ENCODE data around the gene LIMS1.
"Not testable (repeated sequence)": the region's sequence is repeated elsewhere in the genome, so short reads cannot be mapped to it uniquely, and the experiment has no call there.

The LIMS1 gene, protein sequence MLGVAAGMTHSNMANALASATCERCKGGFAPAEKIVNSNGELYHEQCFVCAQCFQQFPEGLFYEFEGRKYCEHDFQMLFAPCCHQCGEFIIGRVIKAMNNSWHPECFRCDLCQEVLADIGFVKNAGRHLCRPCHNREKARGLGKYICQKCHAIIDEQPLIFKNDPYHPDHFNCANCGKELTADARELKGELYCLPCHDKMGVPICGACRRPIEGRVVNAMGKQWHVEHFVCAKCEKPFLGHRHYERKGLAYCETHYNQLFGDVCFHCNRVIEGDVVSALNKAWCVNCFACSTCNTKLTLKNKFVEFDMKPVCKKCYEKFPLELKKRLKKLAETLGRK
- 218 to 843 (median 525) reads per million in 18 experiments for total RNA-seq

GRCh38 chr2:108533832-108534583 lies at the start of gene LIMS1:
Gene LIMS1 (plus strand): TSS chr2:108534470. CDS start chr2:108534563, 93 bp downstream.
- DNase-seq = peak; percentile 86 to 90

- no peak for DNase-seq
Observed at GRCh38 chr2:108485253-108485652, 49.0 kb upstream of the LIMS1 start.

DNA sequence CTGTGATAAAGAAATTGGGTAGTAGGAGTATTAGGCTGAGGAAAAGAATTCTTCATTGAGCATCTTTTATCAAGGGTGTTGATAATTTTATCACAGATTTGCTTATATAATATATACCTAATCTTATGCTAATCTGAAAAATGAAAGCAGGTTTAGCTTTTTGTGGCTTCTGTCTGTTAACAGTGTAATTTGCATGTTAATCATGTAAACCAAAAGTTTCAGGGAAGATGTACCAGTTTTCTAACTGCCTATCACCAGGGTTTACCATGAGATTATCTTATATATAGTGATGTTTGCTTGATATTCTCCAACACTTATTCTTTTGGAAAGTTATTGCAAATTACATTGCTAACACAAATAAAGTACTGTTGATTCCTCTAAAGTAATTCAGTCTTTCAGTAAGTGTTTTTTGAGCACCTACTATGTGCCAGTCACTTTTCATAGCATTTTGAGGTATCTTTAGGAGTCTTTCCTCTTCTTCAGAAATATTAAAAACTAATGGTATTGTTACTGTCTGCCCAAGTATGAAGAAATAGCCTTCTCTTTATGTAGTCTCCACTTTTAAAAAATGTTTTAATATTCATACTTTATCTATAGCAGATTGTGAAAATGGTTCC lies 43.7 kb upstream of the LIMS1 start:
- DNase-seq = no peak

- no peak for DNase-seq
Observed at GRCh38 chr2:108491848-108492247, 42.4 kb upstream of the LIMS1 start.

- DNase-seq = no peak
Observed at GRCh38 chr2:108492364-108492763, 41.9 kb upstream of the LIMS1 start.

- not testable (repeated sequence) for DNase-seq
Observed at GRCh38 chr2:108496167-108496566, 38.1 kb upstream of the LIMS1 start.

- DNase-seq = not testable (repeated sequence)
Observed at GRCh38 chr2:108507620-108508019, 26.6 kb upstream of the LIMS1 start.

DNA sequence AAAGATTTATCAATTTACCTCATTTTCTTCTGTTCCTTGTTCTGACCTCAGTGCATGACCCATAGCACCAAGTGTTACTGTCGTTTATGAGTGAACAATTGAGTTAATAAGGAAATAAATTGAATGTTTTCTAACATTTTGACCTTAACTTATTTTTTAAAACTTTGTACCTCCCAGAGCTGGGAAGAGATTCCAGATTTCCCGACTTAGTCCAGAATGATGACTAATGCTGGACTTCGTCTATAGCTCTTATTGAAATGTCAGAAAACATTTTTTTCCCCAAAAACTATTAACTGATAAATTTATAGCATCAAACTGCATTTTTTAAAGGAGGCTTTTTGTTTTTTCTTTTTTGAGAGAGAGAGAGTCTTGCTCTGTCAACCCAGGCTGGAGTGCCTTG lies 21.8 kb upstream of the LIMS1 start:
- not testable (repeated sequence) for DNase-seq

DNA sequence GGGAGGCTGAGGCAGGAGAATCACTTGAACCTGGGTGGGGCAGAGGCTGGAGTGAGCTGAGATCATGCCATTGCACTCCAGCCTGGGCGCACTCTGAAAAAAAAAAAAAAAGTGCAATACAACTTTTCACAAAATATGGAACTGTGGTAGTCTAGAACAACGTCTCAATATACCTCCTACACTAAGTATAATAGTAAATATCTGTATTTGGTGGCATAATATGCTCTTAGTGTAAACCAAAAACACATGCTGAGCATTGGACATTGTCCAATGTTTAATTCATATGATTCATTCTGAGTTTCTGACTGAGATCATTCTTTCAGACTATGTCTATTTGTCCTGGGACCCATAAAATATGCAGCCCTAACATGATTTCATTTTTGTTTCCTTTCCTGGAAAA lies 19.8 kb upstream of the LIMS1 start:
- not testable (repeated sequence) for DNase-seq

- not testable (repeated sequence) for DNase-seq
Observed at GRCh38 chr2:108524688-108525087, 9.6 kb upstream of the LIMS1 start.

DNA sequence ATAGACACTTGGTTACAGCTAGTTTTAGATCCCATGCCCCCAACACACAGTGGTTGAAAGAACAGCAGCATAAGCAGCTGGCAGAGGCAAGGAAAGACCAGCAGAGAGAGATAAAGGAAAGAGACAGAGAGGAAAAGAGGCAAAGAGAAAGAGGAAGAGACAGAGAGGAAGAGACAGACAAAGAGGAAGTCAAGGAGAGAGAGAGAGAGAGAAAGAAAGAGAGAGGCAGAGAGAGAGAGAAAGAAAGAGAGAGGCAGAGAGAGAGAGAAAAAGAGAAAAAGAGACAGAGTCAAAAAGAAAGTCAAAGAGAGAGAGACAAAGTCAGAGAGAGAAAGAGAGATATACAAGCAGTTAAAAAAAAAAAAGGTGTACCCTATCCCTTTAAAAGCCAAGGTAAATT lies 9.0 kb upstream of the LIMS1 start:
- DNase-seq = not testable (repeated sequence)

DNA sequence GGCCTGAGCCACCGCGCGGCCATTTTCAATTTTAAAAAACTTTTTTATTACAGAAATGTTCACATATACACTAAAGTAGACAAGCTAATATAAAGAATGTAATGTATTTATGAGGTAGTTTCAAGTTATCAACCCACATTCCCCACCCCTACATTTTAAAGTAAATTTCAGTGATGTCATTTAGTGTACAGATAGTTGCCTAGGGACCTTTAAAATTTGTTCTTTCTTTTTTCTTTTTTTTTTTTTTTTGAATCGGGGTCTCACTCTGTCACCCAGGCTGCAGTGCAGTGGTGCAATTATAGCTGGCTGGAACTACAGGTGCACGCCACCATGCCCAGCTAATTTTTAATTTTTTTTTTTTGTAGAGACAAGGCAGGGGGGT lies 2.6 kb upstream of the LIMS1 start:
- DNase-seq = no peak

DNA sequence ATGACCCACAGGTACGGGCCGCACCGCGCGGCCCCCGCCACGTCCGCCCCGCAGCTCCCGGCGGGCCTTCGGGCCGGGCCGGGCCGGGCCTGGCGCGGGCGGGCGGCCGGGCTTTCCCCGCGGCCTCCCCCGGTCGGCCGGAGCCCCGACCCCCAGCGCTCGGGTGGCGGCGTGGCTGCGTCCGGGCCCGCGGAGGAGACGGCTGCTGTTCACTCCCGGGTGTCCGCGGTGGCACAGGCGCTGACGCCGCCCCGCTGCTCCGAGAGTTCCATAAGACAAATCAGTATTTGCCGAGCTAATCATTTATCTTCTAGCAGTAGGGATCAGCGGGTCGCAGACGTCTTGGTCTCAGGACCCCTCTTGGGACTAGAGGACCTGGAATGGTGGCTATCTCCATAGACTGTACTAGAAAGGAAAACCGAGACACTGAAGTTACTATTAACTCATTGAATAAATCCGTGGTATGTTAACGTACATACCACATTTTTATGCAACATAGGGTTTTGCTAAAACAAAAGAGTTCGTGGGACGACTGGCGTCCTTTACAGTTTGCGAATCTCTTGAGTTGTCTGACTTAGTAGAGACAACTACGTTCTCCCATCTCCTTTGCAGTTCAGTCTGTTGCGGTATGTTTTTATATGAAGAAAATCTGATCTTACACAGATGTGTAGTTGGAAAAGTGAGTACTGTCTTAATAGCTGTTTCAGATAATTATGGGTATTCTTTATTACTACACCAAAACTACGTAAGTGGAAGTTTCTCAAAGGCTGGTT lies 500 bp downstream of the LIMS1 start:
- peak; percentile 22 to 44 for DNase-seq

- DNase-seq = peak in 1 of 2 donors; percentile 29
Observed at GRCh38 chr2:108535357-108535631, 1.0 kb downstream of the LIMS1 start.

DNA sequence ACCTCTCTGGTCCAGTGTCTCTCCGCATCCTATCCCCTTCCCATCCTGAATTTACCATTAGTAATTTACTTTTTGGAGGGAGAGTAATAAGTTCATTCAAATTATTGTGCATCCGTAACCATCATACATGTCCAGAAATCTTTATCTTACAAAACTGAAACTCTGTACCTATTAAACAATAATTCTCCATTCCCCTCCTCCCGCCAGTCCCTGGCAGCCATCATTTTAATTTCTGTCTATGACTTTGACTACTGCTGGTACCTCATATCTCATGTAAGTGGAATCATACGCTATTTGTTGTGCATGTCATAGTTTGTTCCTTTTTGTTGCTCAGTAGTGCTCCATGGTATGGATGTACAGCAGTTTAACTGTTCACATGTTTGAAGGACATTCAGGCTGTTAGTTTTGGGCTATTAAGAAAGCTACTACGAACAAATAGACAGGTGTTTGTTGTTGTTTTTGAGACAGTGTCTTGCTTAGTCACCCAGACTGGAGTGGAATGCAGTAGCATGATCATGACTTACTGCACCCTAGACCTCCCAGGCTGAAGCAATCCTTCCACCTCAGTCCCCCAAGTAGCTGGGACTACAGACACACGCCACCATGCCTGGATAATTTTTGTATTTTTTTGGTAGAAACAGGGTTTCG lies 2.0 kb downstream of the LIMS1 start:
- DNase-seq = no peak

GRCh38 chr2:108536911-108537310 lies 2.6 kb downstream of the LIMS1 start:
- DNase-seq = no peak

GRCh38 chr2:108538000-108538625 lies 3.8 kb downstream of the LIMS1 start:
- DNase-seq = no peak

DNA sequence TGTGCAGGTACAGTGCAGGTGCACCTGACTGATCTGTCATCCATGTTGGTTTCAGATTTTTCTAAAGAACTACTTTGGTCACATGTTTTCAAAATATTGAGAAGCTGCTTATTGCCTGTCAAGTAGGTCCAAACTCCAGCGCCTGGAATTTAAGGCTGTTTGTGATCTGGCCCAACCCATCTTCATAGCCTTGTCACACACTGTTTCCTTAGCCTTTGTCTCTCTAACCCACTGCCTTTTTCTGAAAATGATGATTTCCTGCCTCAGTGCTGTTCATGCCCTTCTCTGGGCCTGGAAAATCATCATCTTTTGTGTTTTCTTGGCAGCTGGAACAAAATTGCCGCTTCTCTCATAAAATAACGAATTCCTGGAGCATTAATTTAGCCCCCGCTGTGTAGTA lies 7.2 kb downstream of the LIMS1 start:
- no peak for DNase-seq

GRCh38 chr2:108542071-108542470 lies 7.8 kb downstream of the LIMS1 start:
- DNase-seq = no peak

- DNase-seq = no peak
Observed at GRCh38 chr2:108547606-108548005, 13.3 kb downstream of the LIMS1 start.

- no peak for DNase-seq
Observed at GRCh38 chr2:108548208-108549003, 14.1 kb downstream of the LIMS1 start.
